Mammary epithelial cell (primary cell): ENCODE data around the gene ASPRV1.
"Not testable (repeated sequence)": the region's sequence is repeated elsewhere in the genome, so short reads cannot be mapped to it uniquely, and the experiment has no call there.

ENCODE experiments used
- CTCF ChIP-seq, 2 donors: IDR thresholded peaks in 1 of 2; conservative IDR thresholded peaks in 1 of 2; 2 replicates each; pipeline ENCODE4 v1.5.1; 2011 to 2012; ENCODE audit warnings: inconsistent platforms in 2 of 2, low read length in 2 of 2, mild to moderate bottlenecking in 2 of 2, control low read depth in 1 of 2, low read depth in 1 of 2; ENCODE audit not compliant: insufficient read depth in 1 of 2; ENCODE audit errors: extremely low read depth in 1 of 2
- EZH2 ChIP-seq: IDR thresholded peaks from 2 replicates; pipeline ENCODE4 v1.6.1; 2012; ENCODE audit warnings: low read length, inconsistent platforms, borderline replicate concordance

DNA sequence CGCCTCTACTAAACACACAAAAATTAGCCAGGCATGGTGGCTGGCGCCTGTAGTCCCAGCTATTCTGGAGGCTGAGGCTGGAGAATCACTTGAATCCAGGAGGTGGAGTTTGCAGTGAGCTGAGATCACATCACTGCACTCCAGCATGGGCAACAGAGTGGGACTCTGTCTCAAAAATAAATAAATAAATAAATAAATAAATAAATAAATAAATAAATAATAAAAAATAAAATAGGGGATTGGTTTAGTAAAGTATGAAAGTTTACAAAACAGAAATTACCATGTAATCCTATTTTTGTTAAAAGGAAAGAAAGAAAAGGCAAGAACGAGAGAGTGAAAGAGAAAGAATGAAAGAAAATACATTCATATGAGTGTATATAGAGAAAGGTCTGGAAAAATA, 10.8 kb downstream of the ASPRV1 start:
- not testable (repeated sequence) for TF ChIP-seq CTCF (conservative IDR thresholded peaks at IDR 0.05 in 1 of 2, IDR thresholded peaks at IDR 0.05 in 1 of 2; ENCODE audit: extremely low read depth in 1 of 2, insufficient read depth in 1 of 2, low read depth in 1 of 2, low read length in 2 of 2); EZH2
